Rectal smooth muscle tissue (tissue), 1 donor: ENCODE results near the gene RADIL.
A peak's percentile ranks its signal among the peaks of the same experiment; 100 is the strongest.

Source experiments
- H3K27ac ChIP-seq: one replicate; pipeline ENCODE4 v1.7.0; 2013; ENCODE audit warnings: low read depth, low read length, inconsistent platforms
- H3K27me3 ChIP-seq: one replicate; pipeline ENCODE4 v1.7.0; 2013; ENCODE audit warnings: low read length; ENCODE audit not compliant: control insufficient read depth, insufficient read depth
- H3K36me3 ChIP-seq: one replicate; pipeline ENCODE4 v1.7.0; 2013; ENCODE audit warnings: low read length; ENCODE audit not compliant: control insufficient read depth, insufficient read depth
- H3K4me1 ChIP-seq: one replicate; pipeline ENCODE4 v1.7.0; 2013; ENCODE audit warnings: low read length; ENCODE audit not compliant: control insufficient read depth, insufficient read depth
- H3K4me3 ChIP-seq: one replicate; pipeline ENCODE4 v1.7.0; 2013; ENCODE audit warnings: low read length
- H3K9ac ChIP-seq: one replicate; pipeline ENCODE4 v1.7.0; 2013; ENCODE audit warnings: low read length

RADIL gene

GRCh38 chr7:4883372-4884144 lies at the start of gene RADIL:
Gene RADIL (minus strand): TSS chr7:4883716. CDS start chr7:4878139, 5,577 bp downstream.
- no peaks in the 10 kb centered on the region for H3K36me3 ChIP-seq
- H3K27ac ChIP-seq, result peak within 1 kb of the TSS; percentile 82
- H3K4me3 ChIP-seq, result peak within 1 kb of the TSS; percentile 64
- H3K9ac ChIP-seq, result no peak within 1 kb of the TSS
- no peaks in the 10 kb centered on the region for H3K4me1 ChIP-seq
- no peaks in the 10 kb centered on the region for H3K27me3 ChIP-seq

GRCh38 chr7:4931943-4932342 lies 48.4 kb upstream of the RADIL start:
- Histone ChIP-seq H3K4me3 (no peak overlapping the region), H3K27ac (no peak overlapping the region), H3K9ac (no peak overlapping the region), H3K27me3 (no peaks in the 10 kb centered on the region), H3K4me1 (no peaks in the 10 kb centered on the region), H3K36me3 (no peaks in the 10 kb centered on the region)

GRCh38 chr7:4929005-4929404 lies 45.5 kb upstream of the RADIL start:
- Histone ChIP-seq H3K4me3 (no peak overlapping the region), H3K27me3 (no peaks in the 10 kb centered on the region), H3K27ac (no peak overlapping the region), H3K36me3 (no peaks in the 10 kb centered on the region), H3K9ac (no peak overlapping the region), H3K4me1 (no peaks in the 10 kb centered on the region)

- no peak overlapping the region for H3K9ac ChIP-seq
- H3K4me1 ChIP-seq, result no peaks in the 10 kb centered on the region
- H3K36me3 ChIP-seq, result no peaks in the 10 kb centered on the region
- no peak overlapping the region for H3K4me3 ChIP-seq
- H3K27ac ChIP-seq, result no peak overlapping the region
- no peaks in the 10 kb centered on the region for H3K27me3 ChIP-seq
Observed at GRCh38 chr7:4928445-4928844, 44.9 kb upstream of the RADIL start.

- Histone ChIP-seq H3K36me3 (no peaks in the 10 kb centered on the region), H3K4me1 (no peaks in the 10 kb centered on the region), H3K4me3 (no peak overlapping the region), H3K27ac (no peak overlapping the region), H3K27me3 (no peaks in the 10 kb centered on the region), H3K9ac (no peak overlapping the region)
Observed at GRCh38 chr7:4919969-4920766, 36.7 kb upstream of the RADIL start.

- H3K4me1 ChIP-seq, result no peaks in the 10 kb centered on the region
- no peaks in the 10 kb centered on the region for H3K36me3 ChIP-seq
- no peak overlapping the region for H3K9ac ChIP-seq
- no peak overlapping the region for H3K4me3 ChIP-seq
- H3K27ac ChIP-seq, result no peak overlapping the region
- no peaks in the 10 kb centered on the region for H3K27me3 ChIP-seq
Observed at GRCh38 chr7:4916113-4916512, 32.6 kb upstream of the RADIL start.

GRCh38 chr7:4911111-4911828 lies 27.8 kb upstream of the RADIL start:
- H3K9ac ChIP-seq, result no peak overlapping the region
- no peak overlapping the region for H3K4me3 ChIP-seq
- H3K4me1 ChIP-seq, result no peaks in the 10 kb centered on the region
- no peaks in the 10 kb centered on the region for H3K36me3 ChIP-seq
- H3K27ac ChIP-seq, result no peak overlapping the region
- H3K27me3 ChIP-seq, result no peaks in the 10 kb centered on the region

GRCh38 chr7:4906682-4907081 lies 23.2 kb upstream of the RADIL start:
- Histone ChIP-seq H3K27me3 (no peaks in the 10 kb centered on the region), H3K36me3 (no peaks in the 10 kb centered on the region), H3K4me3 (no peak overlapping the region), H3K4me1 (no peaks in the 10 kb centered on the region), H3K9ac (no peak overlapping the region), H3K27ac (no peak overlapping the region)

GRCh38 chr7:4905171-4905570 lies 21.7 kb upstream of the RADIL start:
- Histone ChIP-seq H3K27ac (no peak overlapping the region), H3K4me1 (no peaks in the 10 kb centered on the region), H3K9ac (no peak overlapping the region), H3K27me3 (no peaks in the 10 kb centered on the region), H3K36me3 (no peaks in the 10 kb centered on the region), H3K4me3 (no peak overlapping the region)

GRCh38 chr7:4904346-4904745 lies 20.8 kb upstream of the RADIL start:
- Histone ChIP-seq H3K9ac (no peak overlapping the region), H3K4me3 (no peak overlapping the region), H3K27me3 (no peaks in the 10 kb centered on the region), H3K4me1 (no peaks in the 10 kb centered on the region), H3K27ac (no peak overlapping the region), H3K36me3 (no peaks in the 10 kb centered on the region)

GRCh38 chr7:4895766-4896165 lies 12.2 kb upstream of the RADIL start:
- Histone ChIP-seq H3K9ac (no peak overlapping the region), H3K27me3 (no peaks in the 10 kb centered on the region), H3K4me3 (no peak overlapping the region), H3K4me1 (no peaks in the 10 kb centered on the region), H3K27ac (no peak overlapping the region), H3K36me3 (no peaks in the 10 kb centered on the region)

- Histone ChIP-seq H3K9ac (no peak overlapping the region), H3K36me3 (no peaks in the 10 kb centered on the region), H3K4me1 (no peaks in the 10 kb centered on the region), H3K4me3 (no peak overlapping the region), H3K27ac (no peak overlapping the region), H3K27me3 (no peaks in the 10 kb centered on the region)
Observed at GRCh38 chr7:4894482-4894881, 11.0 kb upstream of the RADIL start.
